Measurements from ENCODE around the gene TMEM117.
A peak's percentile ranks its signal among the peaks of the same experiment; 100 is the strongest.
"Not testable (repeated sequence)": the region's sequence is repeated elsewhere in the genome, so short reads cannot be mapped to it uniquely, and the experiment has no call there.

Gene TMEM117

DNA sequence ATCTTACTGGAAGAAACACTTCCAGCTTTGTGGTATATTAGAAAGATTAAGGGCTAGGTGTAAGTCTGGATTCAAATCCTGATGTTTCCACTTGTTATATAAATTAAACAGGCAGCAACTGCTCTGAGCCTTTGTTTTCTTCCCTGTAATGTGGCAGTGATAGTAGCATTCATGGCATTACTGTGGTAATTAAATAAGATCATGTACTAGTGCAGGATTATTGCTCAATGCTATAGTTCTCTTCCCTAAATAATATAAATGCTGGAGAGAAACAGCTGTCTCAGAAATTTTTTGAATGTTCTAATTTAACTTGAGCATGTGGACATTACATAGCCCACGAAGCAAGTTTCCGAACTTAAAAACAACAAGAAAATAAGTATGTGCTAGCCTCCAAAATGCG, 5.4 kb downstream of the TMEM117 start:
- no peak for DNase-seq

DNA sequence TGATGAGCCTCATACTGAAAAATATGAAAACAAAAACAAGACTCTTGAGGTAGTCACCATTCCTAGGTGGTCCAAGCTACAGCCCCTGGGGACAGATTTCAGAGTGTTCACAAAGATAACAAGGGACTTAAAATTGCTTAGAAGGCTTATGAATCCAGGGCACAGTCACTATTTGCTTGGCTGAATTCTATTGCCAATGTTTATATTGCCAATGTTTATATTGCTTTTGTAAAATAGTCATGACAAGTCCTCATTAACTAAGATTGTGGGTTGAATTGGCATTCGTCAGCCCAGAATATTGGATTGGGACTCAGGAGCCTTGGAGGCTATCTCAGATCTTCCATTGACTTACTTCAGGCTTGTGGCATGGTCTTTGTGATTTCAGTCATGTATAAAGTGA, 6.4 kb downstream of the TMEM117 start:
- no peak for DNase-seq

DNA sequence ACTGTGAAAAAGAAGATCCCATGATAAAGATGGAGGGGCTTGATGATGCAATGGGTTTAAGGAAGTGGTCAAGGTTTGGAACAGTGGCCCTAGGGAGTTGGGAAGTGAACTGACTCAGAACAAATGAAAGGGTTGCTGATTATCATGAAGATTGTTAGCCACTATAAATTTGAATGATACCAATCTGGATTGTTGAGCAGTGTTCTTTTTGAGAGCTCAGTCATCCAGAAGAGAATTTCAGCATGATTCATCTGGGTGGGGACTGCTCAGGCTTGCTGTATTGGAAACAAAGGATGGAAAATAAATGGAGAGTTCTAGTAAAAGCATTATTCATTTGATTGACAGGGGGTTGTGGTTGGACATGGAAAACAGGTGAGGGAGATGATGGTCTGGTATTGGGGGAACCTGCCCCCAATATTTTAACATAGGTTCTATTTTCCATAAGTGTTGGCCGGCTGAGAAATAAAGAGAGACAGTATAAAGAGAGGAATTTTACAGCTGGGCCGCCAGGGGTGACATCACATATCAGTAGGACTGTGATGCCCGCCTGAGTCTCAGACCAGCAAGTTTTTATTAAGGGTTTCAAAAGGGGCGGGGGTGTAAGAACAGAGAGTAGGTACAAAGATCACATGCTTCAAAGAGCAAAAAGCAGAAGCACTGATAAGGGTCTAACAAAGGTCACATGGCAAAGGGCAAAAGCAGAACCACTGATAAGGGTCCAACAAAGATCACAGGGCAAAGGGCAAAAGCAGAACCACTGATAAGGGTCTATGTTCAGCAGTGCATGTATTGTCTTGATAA, 11.7 kb downstream of the TMEM117 start:
- peak; percentile 8 for DNase-seq

DNA sequence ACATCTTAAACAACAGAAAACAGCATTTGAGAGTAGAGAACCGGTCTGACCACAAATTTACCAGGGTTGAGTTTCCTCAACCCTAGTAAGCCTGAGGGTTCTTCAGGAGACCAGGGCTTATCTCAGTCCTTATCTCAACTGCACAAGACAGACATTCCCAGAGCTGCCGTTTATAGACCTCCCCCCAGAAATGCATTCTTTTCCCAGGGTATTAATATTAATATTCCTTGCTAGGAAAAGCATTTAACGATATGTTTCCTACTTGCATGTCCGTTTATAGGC, 12.3 kb downstream of the TMEM117 start:
- no peak for DNase-seq

DNA sequence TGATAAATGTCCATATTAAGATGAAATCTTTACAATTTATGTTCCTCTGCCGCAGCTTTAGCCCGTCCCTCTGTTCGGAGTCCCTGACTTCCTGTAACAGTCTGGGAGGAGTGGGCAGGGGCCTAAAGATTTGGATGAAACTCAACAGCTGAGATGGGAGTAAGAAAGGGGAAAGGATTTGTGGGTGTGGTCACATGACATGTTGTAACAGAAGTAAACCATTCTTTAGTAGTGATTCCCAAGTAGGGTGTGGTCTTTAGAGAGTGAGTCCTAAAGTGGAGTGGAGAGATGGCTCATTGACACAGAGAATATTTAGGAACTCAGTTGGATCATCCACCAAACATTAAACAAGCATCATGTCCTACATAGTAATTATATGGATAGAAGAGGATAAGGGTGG, 12.9 kb downstream of the TMEM117 start:
- DNase-seq, result no peak

DNA sequence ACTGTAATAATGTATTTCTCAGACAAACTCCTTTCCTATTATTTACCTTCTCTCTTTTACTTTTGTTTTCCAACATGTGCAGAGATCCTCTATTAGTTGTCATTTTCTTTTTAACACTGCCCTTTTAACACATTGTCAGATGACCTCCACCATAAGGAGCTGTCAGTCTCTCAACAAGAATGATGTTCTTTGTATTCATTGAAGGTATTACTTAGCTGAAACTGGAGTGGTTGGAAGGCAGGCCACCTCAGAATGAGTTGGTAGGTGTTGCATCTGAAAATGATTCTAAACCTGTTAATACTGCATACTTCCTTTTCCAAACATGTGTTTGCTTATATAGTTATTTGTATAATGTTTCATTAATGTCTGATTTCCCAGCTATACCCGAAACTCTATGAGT, 16.9 kb downstream of the TMEM117 start:
- DNase-seq, result no peak

DNA sequence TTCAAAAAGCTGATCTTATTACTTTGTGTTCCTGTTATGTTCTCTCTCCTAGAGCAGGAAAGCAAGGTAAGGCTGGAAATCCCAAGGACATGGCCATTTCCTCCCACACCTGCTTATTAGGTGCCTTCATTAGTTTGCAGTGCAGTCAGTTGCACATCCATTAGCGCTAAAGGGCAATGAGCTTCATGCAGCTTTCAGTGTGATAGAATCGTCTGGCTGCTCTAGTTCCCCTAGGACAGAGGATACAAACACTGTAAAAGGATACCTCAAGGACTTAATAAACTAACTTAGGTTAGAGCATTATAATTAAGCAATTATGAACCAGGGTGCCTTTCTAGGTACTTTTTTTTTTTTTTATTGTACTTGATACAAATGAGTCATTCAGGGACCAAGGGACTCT, 21.1 kb downstream of the TMEM117 start:
- DNase-seq, result no peak

DNA sequence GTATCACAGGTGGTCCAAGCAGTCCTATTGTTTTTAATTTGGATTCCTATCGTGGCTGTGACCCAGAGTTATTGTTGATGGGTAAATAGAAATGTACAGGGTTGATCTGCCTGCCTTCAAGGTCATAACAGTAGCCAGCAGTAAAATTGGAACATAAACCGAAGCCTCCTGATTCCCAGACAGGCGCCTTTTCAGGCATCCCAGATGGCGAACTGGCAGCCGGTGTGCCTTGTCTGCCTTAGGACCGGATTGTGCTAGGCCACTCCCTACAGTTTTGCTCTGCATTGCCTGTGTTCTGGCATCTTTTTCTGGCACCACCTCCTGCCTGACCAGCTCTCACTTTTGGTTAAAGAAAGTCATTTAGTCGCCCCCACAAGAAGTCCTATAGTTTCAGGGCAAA, 22.2 kb downstream of the TMEM117 start:
- DNase-seq, result no peak

DNA sequence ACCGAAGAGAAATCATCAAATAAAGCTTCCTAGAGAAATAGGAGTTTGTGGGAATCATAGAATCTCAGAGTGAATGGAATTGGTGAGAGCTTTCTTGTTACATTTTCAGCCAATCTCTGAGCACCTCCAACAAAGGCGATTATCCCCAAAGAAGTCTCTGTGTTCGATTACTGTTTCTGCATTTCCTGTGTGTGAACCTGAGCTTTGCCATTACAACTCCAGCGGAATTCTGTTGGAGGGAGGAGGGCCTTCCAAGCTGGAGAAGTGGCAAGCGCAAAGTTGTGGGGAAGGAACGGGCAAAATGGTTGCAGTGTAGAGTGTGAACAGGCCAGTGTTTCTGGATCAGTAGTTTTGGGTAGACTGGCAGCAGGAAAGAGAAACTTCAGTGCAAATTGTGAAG, 23.1 kb downstream of the TMEM117 start:
- no peak for DNase-seq

DNA sequence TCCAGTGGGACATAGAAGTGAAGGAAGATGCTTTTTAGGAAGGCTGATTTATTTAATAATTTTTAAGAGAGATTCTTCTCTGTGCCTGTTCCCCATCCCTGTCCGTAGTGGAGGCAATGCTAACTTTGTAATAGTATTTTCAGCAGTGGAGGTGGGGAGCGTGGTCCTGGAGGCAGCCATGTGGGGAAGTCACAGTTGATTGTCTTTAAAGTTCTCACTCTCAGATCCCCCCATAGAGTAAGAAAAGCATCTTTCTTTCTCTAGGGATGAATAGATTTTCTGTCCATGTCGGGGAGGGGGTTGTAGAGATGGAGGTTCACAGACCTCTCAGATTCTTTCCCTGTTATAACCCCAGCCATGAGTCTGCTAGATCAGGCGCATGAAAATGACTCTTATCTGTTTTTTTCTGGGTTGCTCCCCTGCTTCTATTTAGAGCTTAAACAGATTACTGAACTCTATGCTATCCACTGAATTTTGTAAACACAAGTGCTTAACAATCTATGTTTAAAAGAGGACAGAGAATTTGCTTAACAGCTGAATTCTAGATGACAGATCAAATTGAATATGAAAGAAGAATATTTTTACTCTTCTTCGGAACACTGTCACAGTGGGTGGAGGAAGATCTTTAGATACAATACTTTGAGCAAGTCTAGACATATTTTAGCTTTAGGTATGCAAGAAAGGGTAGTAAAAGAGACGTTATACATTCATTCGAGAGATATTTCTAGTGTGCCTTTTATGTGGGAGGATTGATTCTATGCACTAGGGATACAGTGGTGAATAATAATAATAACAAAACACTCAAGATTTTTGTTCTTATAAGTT, 25.3 kb downstream of the TMEM117 start:
- no peak for DNase-seq

DNA sequence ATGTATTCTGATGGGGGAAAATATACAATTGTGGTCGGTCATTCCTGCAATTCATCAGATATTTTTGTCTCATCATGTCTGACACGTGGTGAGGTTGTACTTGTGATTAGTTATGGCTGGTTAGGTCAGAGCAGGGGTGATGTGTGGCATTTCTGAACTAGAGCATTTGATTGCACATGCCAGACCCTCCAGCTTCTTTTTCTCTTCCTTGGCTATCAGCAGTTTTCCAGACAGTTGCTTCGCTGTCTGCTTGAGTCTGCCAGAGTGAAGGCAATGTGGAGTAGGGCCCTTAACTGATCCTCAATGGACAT, 25.9 kb downstream of the TMEM117 start:
- no peak for DNase-seq

DNA sequence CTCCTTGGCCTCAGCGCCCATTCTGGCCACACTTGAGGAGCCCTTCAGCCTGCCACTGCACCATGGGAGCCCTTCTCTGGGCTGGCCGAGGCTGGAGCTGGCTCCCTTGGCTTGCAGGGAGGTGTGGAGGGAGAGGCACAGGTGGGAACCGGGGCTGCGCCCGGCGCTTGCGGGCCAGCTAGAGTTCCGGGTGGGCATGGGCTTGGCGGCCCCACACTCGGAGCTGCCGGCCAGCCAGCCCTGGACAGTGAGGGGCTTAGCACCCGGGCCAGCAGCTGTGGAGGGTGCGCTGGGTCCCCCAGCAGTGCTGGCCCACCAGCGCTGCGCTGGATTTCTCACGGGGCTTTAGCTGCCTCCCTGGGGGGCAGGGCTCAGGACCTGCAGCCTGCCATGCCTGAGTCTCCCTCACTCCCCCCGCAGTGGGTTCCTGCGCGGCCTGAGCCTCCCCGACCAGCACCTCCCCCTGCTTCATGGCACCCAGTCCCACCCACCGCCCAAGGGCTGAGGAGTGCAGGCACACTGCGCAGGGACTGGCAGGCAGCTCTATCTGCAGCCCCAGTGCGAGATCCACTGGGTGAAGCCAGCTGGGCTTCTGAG, 28.0 kb downstream of the TMEM117 start:
- DNase-seq, result no peak

DNA sequence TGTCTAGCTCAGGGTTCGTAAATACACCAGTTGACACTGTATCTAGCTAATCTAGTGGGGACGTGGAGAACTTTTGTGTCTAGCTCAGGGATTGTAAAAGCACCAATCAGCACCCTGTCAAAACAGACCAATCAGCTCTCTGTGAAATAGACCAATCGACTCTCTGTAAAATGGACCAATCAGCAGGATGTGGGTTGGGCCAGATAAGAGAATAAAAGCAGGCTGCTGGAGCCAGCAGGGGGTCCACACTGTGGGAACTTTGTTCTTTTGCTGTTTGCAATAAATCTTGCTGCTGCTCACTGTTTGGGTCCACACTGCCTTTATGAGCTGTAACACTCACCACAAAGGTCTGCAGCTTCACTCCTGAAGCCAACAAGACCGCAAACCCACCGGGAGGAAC, 28.7 kb downstream of the TMEM117 start:
- DNase-seq, result not testable (repeated sequence)

DNA sequence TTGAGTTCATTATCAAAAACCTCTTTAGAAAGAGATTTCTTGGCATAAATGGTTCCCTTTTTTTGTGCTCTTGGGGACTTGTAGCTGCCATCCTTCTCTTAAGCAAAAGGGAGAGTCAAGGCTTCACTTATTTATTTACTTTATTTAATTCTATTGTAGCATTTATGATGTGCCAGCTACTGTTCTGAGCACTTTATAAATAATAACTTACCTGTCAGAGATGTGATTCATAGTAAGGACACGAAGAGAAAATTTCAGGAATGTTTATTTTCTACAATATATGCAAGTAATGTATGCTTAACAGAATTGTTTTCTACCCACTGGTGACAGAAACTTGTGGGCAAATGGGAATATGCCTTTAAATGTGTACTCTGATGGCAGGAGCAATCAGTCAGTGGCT, 33.3 kb downstream of the TMEM117 start:
- no peak for DNase-seq

DNA sequence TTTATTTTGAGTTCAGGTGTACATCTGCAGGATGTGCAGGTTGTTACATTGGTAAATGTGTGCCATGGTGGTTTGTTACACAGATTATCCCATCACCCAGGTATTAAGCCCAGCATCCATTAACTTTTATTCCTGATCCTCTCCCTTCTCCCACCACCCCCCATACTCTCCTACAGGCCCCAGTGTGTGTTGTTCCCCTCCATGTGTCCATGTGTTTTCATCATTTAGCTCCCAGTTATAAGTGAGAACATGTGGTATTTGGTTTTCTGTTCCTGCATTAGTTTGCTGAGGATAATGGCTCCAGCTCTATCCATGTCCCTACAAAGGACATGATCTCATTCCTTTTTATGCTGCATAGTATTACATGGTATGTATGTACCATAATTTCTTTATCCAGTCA, 33.9 kb downstream of the TMEM117 start:
- not testable (repeated sequence) for DNase-seq

DNA sequence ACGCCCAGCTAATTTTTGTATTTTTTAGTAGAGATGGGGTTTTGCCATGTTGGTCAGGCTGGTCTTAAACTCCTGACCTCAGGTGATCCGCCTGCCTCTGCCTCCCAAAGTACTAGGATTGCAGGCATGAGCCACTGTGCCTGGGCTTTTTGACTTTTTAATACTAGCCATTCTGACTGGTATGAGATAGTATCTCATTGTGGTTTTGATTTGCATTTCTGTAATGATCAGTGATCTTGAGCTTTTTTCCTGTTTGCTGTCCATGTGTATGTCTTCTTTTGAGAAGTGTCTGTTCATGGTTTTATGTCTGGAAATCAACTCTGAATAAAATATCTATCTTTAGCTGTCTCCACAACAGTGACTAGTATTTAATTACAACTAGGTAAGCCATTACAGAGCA, 35.4 kb downstream of the TMEM117 start:
- DNase-seq, result not testable (repeated sequence)

DNA sequence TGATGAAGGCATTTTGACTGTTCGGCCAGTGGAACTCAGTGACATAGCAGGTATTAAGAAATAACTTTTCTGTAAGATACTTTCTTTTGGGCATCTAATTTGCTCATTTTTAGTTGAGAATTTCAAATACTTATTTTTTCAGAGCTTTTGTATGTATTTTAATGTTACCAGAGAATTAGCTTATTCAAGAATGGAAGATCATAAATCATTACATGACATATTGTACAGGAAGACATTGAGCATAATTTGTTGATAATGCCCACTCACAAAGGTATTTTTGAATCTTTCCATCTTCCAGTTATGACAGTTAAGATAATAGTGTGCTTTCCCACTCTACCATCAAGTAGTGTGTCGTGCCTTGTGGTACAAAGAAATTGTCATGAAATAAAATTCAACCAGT, 36.5 kb downstream of the TMEM117 start:
- DNase-seq, result no peak

DNA sequence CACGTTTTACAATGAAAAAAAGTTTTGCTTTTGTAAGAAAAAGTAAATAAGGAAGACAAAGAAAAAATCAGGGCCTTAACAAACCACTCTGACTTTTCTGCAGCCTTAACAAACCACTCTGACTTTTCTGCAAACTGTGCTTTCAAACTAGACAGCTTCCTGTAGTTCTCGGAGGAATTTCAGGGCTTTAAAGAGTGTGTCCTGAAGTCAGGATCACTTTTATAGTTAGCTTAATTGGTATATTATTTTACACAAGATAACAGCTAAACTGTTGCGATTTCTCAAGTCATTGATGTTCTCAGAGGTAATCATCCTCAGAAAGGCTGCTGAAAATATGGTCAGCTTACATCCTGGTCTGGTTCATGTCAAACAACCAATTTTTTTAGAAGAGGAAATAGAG, 42.2 kb downstream of the TMEM117 start:
- no peak for DNase-seq

DNA sequence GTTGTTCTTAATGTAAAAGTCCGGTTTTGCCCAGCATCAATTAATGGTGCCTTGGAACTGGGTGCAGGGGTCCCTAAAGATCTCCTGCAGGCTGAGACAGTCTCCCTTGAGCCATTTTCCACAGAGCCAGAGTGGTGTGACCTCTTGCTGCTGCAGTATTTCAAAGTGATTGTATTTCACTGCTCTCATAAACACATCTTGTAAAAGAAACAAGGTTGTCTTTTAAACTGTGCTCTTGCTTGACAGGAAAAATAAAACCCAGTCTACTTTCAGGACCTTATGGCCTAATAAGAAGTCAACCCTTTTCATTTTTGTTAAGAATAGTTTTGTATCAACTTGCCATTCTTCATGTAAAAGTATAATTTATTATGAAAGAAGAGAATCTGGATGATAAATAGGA, 44.7 kb downstream of the TMEM117 start:
- no peak for DNase-seq

DNA sequence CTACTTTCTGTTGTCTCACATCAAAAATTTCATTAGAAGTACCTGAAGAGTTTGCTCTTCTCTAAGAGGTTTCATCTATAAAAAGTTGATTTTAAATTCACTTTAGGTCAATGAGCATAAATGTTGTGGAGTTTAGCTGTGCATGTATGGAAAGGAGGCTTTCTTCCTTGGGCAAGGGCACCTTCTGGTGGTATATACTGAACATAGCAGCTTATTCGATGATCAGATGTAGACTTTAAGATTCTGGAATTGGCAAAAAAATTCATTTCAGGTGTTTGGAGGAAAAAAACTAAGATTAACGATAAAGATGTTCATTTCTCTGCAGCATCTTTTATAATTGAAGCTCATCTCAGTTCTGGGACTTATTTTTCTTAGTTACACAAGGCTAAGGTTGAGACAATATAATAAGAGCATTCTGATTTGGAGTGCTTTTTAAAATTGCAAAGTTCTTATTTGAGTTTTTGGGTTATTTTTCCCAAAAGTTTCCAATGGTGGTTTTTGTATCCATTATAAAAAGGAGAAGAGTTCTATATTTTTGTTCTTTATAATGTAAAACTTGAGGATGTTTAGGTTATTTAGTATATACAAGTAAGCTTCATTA, 46.8 kb downstream of the TMEM117 start:
- peak; percentile 41 for DNase-seq

DNA sequence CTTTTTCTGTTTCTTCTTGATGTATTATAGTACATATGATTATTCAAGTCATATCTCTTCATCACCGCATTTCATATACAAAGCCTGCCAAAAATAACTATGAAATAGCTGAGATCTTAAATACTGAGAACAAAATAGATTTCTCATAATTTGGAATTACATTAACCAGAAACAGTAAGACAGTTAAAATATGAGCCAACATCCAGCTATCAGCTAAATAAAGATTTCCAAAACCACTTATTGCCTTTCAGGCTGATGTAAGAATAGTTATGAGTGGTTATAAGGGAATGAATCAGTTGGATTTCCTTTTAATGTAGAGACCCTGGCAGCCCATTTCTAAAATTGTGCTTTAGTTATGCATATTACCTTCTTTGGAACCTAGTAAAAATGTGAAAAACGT, 47.4 kb downstream of the TMEM117 start:
- DNase-seq, result no peak

DNA sequence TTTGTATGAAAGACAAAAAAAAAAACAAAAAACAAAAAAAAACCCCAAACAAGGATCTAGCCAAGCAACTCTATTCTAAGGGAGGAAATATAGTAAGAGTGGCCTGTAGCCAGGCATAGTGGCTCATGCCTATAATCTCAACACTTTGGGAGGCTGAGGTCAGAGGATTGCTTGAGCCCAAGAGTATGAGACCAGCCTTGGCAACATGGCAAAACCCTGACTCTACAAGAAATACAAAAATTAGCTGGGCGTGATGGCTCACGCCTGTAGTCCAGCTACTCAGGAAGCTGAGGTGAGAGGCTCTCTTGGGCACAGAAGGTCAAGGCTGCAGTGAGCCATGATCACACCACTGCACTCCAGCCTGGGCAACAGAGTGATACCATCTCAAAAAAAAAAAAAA, 47.9 kb downstream of the TMEM117 start:
- DNase-seq, result no peak

DNA sequence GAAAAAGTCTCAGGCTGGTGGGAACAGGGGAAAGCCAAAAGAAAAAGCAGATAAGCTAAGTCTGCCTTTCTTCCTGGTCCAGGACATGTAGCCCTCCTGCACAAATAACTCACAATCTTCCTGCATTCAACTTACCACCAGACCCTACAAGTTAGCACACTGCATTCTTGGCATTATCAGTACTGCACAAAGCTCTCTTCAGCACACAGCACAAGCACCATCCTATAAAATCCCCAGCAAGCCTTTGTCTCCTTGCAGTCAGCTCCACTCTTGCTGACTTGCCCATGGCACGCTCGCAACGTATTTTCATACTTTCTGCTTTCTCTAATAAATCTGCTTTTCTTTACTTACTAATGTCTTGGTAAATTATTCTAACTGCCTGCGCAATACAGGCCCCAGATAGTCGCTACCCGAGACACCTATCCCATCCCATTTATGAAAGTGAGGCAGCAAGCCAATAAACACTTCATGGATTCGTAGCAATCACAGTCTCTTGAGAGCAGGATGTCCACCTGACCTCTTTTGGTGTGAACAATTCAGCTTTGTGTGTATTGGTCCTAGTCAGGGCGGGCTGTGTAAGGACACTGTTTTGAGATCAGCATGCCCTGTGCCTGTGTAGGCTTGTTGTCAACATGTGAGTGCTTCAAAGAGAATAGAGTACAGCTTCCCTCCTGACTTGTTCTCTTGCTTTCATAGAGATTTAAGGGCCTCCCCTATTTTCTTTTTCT, 49.0 kb downstream of the TMEM117 start:
- no peak for DNase-seq

All from MV-4-11 (cell line).